Measurements from ENCODE around the gene ZNF165. TPM values are rescaled to one million over a fixed set of nuclear protein-coding genes. Genes with fewer than 3 reads are reported as not detected.

ZNF165 gene
- total and polyA plus RNA-seq, 2 of the 13 experiments (the other 11 are each of a cell fraction or from before 2014, with no cell fraction given) = 0.58 to 8.6 TPM

DNA sequence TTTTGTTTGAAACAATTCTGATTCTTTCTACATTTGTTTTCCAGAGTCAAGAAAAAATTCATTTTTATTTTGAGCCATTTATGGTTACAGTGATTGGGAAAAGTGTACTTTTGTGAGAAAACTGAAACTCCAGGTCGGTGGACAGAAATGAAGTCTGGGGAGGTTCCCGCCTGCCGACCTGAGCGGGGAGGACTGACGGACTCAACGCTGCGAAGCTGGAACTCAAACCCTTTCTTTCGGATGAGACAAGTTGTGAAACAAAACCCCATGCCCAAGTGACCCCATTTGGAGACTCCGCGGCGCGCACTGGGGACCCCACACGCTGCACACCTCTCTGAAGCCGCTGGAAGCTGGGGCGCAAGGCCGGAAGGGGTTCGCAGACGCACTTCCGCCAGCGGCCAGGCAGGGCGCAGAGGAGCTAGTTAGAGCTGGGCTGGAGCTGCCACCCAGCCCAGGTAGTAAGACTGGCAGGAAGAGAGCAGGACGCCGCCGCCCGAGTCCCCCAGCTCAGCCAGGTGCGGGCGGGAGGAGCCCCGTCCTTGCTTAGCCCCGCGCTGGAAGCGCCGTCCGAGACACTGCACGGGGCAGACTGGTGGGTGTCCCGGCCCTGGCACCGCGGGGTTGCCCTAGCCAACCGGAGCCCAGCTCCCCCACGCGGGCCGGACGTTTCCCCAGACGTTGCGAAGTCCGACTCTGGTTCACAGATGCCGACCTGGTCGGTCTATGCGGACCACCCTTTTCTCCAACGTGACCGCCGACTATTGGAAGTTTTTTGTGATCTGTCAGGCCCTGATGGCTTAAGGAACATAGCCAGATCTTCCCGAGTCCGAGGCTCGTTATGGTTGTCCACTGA, 24.2 kb downstream of the ZNF165 start (continued):
- TF ChIP-seq, protein P1, sequence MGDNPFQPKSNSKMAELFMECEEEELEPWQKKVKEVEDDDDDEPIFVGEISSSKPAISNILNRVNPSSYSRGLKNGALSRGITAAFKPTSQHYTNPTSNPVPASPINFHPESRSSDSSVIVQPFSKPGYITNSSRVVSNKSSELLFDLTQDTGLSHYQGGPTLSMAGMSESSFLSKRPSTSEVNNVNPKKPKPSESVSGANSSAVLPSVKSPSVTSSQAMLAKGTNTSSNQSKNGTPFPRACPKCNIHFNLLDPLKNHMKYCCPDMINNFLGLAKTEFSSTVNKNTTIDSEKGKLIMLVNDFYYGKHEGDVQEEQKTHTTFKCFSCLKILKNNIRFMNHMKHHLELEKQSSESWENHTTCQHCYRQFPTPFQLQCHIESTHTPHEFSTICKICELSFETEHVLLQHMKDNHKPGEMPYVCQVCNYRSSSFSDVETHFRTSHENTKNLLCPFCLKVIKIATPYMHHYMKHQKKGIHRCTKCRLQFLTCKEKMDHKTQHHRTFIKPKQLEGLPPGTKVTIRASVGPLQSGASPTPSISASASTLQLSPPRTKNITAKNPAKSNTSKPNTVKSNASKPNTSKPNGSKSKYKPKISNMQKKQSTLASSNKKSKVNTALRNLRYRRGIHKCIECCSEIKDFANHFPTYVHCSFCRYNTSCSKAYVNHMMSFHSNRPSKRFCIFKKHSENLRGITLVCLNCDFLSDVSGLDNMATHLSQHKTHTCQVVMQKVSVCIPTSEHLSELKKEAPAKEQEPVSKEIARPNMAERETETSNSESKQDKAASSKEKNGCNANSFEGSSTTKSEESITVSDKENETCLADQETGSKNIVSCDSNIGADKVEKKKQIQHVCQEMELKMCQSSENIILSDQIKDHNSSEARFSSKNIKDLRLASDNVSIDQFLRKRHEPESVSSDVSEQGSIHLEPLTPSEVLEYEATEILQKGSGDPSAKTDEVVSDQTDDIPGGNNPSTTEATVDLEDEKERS (CRISPR knock-in tag; IDR thresholded peaks at IDR 0.05) = no peak; the same call in 1 of the 2 replicates
- TF ChIP-seq, protein P2, sequence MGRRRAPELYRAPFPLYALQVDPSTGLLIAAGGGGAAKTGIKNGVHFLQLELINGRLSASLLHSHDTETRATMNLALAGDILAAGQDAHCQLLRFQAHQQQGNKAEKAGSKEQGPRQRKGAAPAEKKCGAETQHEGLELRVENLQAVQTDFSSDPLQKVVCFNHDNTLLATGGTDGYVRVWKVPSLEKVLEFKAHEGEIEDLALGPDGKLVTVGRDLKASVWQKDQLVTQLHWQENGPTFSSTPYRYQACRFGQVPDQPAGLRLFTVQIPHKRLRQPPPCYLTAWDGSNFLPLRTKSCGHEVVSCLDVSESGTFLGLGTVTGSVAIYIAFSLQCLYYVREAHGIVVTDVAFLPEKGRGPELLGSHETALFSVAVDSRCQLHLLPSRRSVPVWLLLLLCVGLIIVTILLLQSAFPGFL (CRISPR knock-in tag; IDR thresholded peaks at IDR 0.05) = no peak
- TF ChIP-seq SRF (IDR thresholded peaks at IDR 0.05; ENCODE audit: low read depth, low read length) = no peak
- 0 out of 2 replicates have a peak, but pooled peaks have one; percentile 29 for TF ChIP-seq ZNF790 (CRISPR knock-in tag; IDR thresholded peaks at IDR 0.05; ENCODE audit: borderline replicate concordance)
- TF ChIP-seq SETDB1 (CRISPR knock-in tag; IDR thresholded peaks at IDR 0.05; ENCODE audit: borderline replicate concordance) = peak; percentile 77; the same call in 1 of the 2 replicates
- peak; percentile 86; the same call in 1 of the 2 replicates for TF ChIP-seq ZNF136 (CRISPR knock-in tag; IDR thresholded peaks at IDR 0.05; ENCODE audit: low read depth)
- TF ChIP-seq, protein P3, sequence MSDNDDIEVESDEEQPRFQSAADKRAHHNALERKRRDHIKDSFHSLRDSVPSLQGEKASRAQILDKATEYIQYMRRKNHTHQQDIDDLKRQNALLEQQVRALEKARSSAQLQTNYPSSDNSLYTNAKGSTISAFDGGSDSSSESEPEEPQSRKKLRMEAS (IDR thresholded peaks at IDR 0.05) = peak; percentile 86
- peak; percentile 54; the same call in 1 of the 2 replicates for TF ChIP-seq DNMT3B (CRISPR knock-in tag; conservative IDR thresholded peaks at IDR 0.05)
- TF ChIP-seq RARG (CRISPR knock-in tag; IDR thresholded peaks at IDR 0.05; ENCODE audit: low read depth) = no peak
- TF ChIP-seq MED13 (CRISPR knock-in tag; IDR thresholded peaks at IDR 0.05) = peak; percentile 77
- TF ChIP-seq ZNF180 (CRISPR knock-in tag; IDR thresholded peaks at IDR 0.05; ENCODE audit: borderline replicate concordance, low read depth) = no peak
- no peak for TF ChIP-seq CC2D1A (CRISPR knock-in tag; IDR thresholded peaks at IDR 0.05)
- no peak for TF ChIP-seq ZNF383 (CRISPR knock-in tag; IDR thresholded peaks at IDR 0.05; ENCODE audit: borderline replicate concordance)
- TF ChIP-seq ZNF550 (CRISPR knock-in tag; IDR thresholded peaks at IDR 0.05; ENCODE audit: borderline replicate concordance) = 0 out of 2 replicates have a peak, but pooled peaks have one; percentile 62
- peak; percentile 62 for TF ChIP-seq ZNF263 (CRISPR knock-in tag; IDR thresholded peaks at IDR 0.05)
- peak; percentile 88 for TF ChIP-seq AGO2 (optimal IDR thresholded peaks at IDR 0.05; ENCODE audit: low read depth, low read length)
- peak; percentile 91 for TF ChIP-seq ZNF232 (CRISPR knock-in tag; IDR thresholded peaks at IDR 0.05; ENCODE audit: borderline replicate concordance)
- TF ChIP-seq SIX1 (CRISPR knock-in tag; IDR thresholded peaks at IDR 0.05; ENCODE audit: borderline replicate concordance) = no peak
- TF ChIP-seq MEIS1 (CRISPR knock-in tag; IDR thresholded peaks at IDR 0.05; ENCODE audit: borderline replicate concordance) = no peak
- TF ChIP-seq, protein P4, sequence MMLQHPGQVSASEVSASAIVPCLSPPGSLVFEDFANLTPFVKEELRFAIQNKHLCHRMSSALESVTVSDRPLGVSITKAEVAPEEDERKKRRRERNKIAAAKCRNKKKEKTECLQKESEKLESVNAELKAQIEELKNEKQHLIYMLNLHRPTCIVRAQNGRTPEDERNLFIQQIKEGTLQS (CRISPR knock-in tag; IDR thresholded peaks at IDR 0.05) = 0 out of 2 replicates have a peak, but pooled peaks have one; percentile 38
- peak; percentile 74; the same call in 1 of the 2 replicates for TF ChIP-seq ZNF614 (CRISPR knock-in tag; IDR thresholded peaks at IDR 0.05; ENCODE audit: borderline replicate concordance)
- TF ChIP-seq ETV6 (CRISPR knock-in tag; conservative IDR thresholded peaks at IDR 0.05) = no peak
- TF ChIP-seq, protein P5, sequence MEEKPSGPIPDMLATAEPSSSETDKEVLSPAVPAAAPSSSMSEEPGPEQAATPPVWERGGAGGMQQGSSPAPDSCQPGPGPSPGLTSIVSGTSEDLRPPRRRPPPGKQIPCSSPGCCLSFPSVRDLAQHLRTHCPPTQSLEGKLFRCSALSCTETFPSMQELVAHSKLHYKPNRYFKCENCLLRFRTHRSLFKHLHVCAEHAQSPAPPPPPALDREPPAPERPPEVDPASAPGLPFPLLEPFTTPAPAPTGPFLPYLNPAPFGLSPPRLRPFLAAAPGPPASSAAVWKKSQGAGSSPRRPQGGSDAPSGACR (CRISPR knock-in tag; IDR thresholded peaks at IDR 0.05) = peak; percentile 83; the same call in 1 of the 2 replicates
- TF ChIP-seq PHF20 (CRISPR knock-in tag; IDR thresholded peaks at IDR 0.05) = peak; percentile 91

Measured in HepG2 (cell line).